Stimulated activated CD4-positive, alpha-beta T cell treated with anti-CD3 and anti-CD28 coated beads, TNF-alpha, amount 100 ng/mL, for 24 hours (primary cell): ENCODE results near the gene ZPR1.
A peak's percentile ranks its signal among the peaks of the same experiment; 100 is the strongest.
"Not testable (repeated sequence)": the region's sequence is repeated elsewhere in the genome, so short reads cannot be mapped to it uniquely, and the experiment has no call there.

Experiments
- DNase-seq, 3 experiments: peaks; one replicate each; pipeline ENCODE4 v3.0.0-alpha.2; 2020; ENCODE audit warnings: low read depth in 3 of 3

ZPR1 gene

GRCh38 chr11:116787786-116788486 is at the start of gene ZPR1:
Gene ZPR1 (minus strand): TSS chr11:116788023. CDS start chr11:116787990, 33 bp downstream.
- peak; percentile 77 to 85 (median 82) for DNase-seq

GRCh38 chr11:116836632-116836991 is 48.8 kb upstream of the ZPR1 start:
- DNase-seq: no peak

- DNase-seq: peak; percentile 56 to 80 (median 61)
Measured at GRCh38 chr11:116835791-116836631, 48.2 kb upstream of the ZPR1 start.

- no peak for DNase-seq
Measured at GRCh38 chr11:116835042-116835772, 47.4 kb upstream of the ZPR1 start.

- DNase-seq: not testable (repeated sequence)
Measured at GRCh38 chr11:116834535-116835041, 46.8 kb upstream of the ZPR1 start.

GRCh38 chr11:116833816-116834534 is 46.2 kb upstream of the ZPR1 start:
- DNase-seq: no peak

GRCh38 chr11:116833491-116833815 is 45.6 kb upstream of the ZPR1 start:
- DNase-seq: no peak

GRCh38 chr11:116832350-116833290 is 44.8 kb upstream of the ZPR1 start:
- no peak for DNase-seq

- DNase-seq: no peak
Measured at GRCh38 chr11:116831790-116832349, 44.0 kb upstream of the ZPR1 start.

GRCh38 chr11:116830184-116830912 is 42.5 kb upstream of the ZPR1 start:
- no peak for DNase-seq

GRCh38 chr11:116829525-116830183 is 41.8 kb upstream of the ZPR1 start, which contains the start of gene APOC3:
Gene APOC3 (plus strand): TSS chr11:116829907. CDS start chr11:116830583, 676 bp downstream.
- no peak for DNase-seq

GRCh38 chr11:116828632-116829524 is 41.1 kb upstream of the ZPR1 start:
- no peak for DNase-seq

GRCh38 chr11:116827461-116827860 is 39.6 kb upstream of the ZPR1 start:
- no peak for DNase-seq

GRCh38 chr11:116826751-116827431 is 39.1 kb upstream of the ZPR1 start:
- no peak for DNase-seq

- DNase-seq: no peak
Measured at GRCh38 chr11:116825854-116826750, 38.3 kb upstream of the ZPR1 start.

GRCh38 chr11:116825434-116825833 is 37.6 kb upstream of the ZPR1 start:
- no peak for DNase-seq
